ENCODE data around the gene RERE. TPM values are rescaled to one million over a fixed set of nuclear protein-coding genes. Genes with fewer than 3 reads are reported as not detected.

The RERE gene
- total RNA-seq, 2 donors from 2014 or later, result 95.0 to 102 TPM

GRCh38 chr1:8355439-8356255 is 461.8 kb downstream of the RERE start:
- DNase-seq, result peak in 1 of 2 donors; percentile 24
- intact Hi-C loops (cut with DNase I, micrococcal nuclease), result no loop called here
- no peak for ATAC-seq

DNA sequence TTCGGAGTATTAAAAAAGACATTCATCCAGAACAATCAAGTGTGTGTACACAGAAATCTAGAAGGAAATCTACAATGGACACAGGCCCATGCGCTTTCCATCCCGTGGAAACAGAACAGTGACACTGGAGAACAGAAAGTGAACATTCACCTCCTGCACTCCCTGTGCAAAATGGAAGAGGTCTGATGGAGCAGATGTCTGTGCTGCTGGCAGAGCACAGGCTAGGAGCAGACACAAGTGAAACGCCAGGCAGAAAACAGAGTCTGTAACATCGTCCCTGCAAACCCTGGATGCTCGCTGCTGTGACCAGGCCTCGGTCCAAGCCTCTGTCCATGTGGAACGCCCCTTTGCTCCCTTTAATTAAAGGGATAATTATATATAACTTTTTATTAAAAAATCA is 463.4 kb downstream of the RERE start:
- intact Hi-C loops (cut with DNase I, micrococcal nuclease), result loop anchor here in 1 of 2 donors (5.0 kb wide), 1 partner anchor 373 kb away; no protein-coding TSS in a partner anchor

DNA sequence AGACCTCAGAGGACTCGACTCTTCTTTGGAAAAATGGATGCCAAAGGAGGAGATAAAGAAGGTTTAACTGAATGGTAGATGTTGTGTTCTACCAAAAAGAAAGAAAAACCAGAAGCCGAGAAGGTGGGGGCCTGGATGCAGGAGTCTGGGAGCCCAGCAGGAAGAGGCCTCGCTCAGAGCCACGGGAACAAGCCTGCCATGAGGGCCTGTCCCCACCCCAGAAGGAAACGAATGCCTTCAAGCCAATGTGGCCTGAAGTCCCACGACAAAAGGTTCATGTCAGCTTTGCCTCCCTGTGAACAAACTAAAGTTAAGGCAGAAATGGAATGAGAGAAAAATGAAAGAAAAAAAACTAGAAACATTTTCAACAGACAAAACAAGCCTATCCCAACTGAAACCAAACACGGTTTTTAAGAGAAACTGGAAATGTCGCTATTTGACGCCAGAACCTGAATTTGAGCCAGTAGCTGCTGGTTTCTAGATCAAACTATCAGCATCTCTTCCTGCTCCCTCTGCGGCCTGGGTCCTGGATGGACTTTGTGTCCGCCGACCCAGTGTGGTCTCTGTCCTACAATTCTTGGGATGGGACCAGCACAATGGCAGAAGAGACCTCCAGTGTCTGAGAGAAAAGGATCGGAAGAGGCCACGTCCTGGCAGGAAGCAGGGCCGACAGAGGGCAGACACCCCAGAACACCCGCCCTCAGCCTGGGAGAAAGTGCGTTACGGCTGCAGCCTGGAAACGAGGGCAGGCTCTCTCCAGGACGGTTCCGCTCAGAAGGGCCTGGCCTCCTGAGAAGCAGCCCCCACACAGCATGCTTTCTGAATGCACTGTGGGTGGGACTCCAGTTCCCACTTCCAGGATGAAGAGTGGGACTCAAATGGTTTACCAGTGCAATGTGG is 464.3 kb downstream of the RERE start:
- ATAC-seq (no peak), DNase-seq (peak in 1 of 2 donors; percentile 24)
- intact Hi-C loops (cut with DNase I, micrococcal nuclease), result loop anchor here in 1 of 2 donors (5.0 kb wide), 1 partner anchor 374 kb away; no protein-coding TSS in a partner anchor

More for the DNA sequence above, 463.4 kb downstream of the RERE start:
- DNase-seq (peak in 1 of 2 donors; percentile 23), ATAC-seq (no peak)

DNA sequence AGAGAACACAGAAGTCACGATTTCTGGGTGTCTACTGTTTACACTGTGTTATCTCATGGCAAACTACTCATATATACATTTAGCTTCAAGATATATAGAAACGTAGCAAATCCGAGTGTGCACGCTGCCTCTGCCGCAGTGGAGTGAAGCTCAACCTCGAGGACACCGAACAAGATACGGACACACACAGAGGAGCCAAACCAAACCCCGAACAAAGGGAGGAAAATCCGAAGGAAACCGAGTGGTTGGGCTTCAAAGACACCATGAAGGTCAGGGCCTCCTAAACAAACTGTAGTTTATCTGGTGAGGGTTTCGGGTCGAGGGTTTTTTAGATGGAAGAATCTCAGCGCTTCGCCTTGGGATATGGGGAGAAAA is 465.0 kb downstream of the RERE start:
- intact Hi-C loops (cut with DNase I, micrococcal nuclease), result loop anchor here in 1 of 2 donors (5.0 kb wide), 1 partner anchor 375 kb away; no protein-coding TSS in a partner anchor
- ATAC-seq, result no peak
- DNase-seq, result no peak

- ATAC-seq, result peak; percentile 42
- peak in 1 of 2 donors; percentile 27 for DNase-seq
- intact Hi-C loops (cut with DNase I, micrococcal nuclease), result loop anchor here in 1 of 2 donors (5.0 kb wide), 1 partner anchor 375 kb away; no protein-coding TSS in a partner anchor
Measured at GRCh38 chr1:8351693-8352470, 465.6 kb downstream of the RERE start.

GRCh38 chr1:8350914-8351684 is 466.3 kb downstream of the RERE start:
- peak; percentile 12 for ATAC-seq
- intact Hi-C loops (cut with DNase I, micrococcal nuclease), result loop anchor here in 1 of 2 donors (5.0 kb wide), 1 partner anchor 376 kb away; no protein-coding TSS in a partner anchor
- peak in 1 of 2 donors; percentile 24 for DNase-seq

DNA sequence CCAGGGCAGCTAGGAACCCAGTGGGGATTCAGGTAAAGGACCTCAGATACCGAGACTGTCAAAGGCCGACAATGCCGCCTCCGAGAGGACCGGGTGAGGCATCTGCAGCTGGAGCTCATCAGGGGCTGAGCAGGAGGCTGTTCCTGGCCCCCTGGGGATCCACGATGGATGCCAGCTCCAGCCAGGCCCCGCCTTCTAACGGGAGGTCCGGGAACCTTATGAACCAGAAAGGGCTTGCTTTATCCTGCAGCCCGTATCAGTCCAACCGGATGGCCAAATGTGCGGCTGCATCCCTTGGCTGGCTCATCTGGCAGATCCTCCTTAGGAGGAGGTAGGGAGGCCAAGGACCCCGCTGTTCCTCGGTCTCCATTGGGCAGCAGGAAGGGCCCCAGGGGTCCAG is 467.5 kb downstream of the RERE start:
- peak; percentile 3 for ATAC-seq
- DNase-seq, result peak in 1 of 2 donors; percentile 32
- intact Hi-C loops (cut with DNase I, micrococcal nuclease), result loop anchor here (5.0 to 10.0 kb wide), 3 partner anchors 335 to 377 kb away; no protein-coding TSS in a partner anchor

DNA sequence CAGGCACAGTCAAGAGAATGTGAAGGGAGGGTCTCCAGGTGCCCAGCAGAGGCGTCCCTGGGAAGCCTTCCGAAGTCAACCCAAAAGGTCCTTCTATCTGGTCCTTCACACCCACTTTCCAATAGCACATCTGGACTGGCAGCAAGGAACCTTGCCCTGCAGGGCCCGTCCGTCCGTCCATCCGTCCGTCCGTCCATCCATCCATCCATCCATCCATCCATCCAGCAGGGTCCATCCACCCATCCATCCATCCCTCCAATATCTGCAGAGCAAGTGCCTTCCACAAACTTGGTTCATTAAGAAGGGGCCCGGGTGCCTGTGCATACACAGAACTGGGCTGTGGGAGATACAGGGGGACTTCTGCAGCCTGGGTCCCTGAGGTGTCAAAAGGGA is 468.0 kb downstream of the RERE start:
- no peak for ATAC-seq
- no peak for DNase-seq
- intact Hi-C loops (cut with DNase I, micrococcal nuclease), result loop anchor here (5.0 to 10.0 kb wide), 2 partner anchors 335 to 367 kb away; no protein-coding TSS in a partner anchor

DNA sequence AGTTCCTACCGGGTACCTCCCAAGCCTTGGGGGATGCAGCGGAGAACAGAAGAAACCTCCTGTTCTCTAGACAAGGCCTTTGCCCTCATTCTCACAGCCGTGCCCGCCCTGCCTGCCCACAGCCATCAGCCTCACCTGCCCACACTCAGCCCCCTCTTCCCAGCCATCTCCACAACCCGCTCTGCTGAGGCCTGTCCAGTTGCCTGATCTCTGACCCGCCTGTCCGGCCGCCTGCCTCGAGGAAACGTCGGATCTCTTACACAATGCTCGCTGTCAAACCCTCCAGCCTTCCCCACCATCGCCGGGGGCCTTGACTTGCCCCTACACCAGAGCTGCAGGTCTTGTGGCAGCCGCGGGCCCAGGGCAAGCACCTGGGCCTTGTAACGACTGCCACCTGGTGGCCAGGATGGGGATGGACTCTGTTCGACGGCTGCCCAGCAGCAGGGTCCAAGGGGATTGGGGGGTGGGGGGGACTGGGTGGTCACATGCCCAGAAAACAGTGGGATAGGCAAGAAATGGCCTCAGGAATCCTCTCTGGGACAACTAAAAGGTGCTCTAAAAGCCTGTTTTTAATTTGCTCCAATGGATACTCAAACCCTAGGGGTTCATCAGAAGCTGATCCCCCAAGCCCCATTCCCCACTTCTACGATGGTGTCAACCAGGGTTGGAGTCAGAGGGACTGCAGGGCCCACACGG is 468.5 kb downstream of the RERE start:
- DNase-seq (peak; percentile 46 to 73), ATAC-seq (peak; percentile 70)
- intact Hi-C loops (cut with DNase I, micrococcal nuclease), result loop anchor here (5.0 to 10.0 kb wide), 2 partner anchors 334 to 367 kb away; no protein-coding TSS in a partner anchor

DNA sequence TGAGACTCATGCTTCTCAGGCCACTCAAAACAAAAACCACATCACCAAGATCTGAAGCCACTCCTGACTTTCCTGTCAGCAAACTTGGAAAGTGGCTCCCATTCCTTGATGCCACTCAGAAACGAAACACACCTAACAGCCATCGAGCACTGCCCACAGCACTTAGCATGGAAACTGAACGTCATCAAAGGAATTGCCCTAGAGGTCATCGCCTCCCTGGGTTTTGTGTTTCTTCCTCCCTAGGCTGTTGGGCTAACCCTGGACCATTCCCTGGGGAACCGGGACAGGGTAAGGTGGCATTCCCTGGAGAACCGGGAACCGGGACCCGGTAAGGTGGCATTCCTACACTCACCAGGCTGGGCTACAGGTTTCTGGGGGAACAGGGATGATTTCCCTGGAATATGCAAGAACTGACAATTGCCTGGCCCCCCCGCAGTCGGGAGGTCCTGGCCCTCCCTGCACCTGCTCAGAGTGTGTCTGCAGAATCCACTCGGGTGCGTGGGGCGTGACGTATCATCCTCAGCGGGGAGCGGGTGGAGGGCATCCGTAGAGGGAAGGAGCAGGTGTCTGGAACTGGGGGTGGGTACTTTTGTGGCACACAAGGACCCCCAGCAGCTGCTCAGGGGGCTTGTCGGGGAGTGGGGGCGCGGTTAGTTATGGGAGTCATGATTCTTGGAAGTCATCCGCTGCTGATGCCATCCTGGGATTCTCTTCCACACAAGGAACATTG is 469.2 kb downstream of the RERE start:
- ATAC-seq (no peak), DNase-seq (peak in 1 of 2 donors; percentile 28)
- intact Hi-C loops (cut with DNase I, micrococcal nuclease), result loop anchor here (5.0 to 10.0 kb wide), 2 partner anchors 333 to 366 kb away; no protein-coding TSS in a partner anchor

DNA sequence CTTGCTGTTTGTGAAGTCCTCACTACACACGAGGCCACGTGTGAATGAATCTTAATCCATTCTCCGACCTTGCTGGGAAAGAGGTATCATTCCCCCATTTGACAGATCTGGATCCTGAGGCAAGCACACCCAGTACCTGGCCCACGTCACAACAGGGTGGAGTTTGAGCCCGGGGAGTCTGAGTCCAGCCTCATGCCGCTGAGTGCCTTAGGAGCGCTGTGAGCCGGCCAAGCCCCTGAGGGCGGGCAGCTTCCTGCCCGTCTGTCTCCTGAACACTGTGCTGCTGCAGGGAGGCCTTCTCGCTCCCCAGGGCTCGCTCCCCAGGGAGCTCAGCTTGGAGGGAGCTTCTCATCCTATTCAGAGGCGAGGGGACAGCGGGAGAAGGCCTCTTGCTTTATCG is 469.8 kb downstream of the RERE start:
- ATAC-seq, result no peak
- DNase-seq, result no peak
- intact Hi-C loops (cut with DNase I, micrococcal nuclease), result loop anchor here (5.0 to 10.0 kb wide), 2 partner anchors 333 to 365 kb away; no protein-coding TSS in a partner anchor

DNA sequence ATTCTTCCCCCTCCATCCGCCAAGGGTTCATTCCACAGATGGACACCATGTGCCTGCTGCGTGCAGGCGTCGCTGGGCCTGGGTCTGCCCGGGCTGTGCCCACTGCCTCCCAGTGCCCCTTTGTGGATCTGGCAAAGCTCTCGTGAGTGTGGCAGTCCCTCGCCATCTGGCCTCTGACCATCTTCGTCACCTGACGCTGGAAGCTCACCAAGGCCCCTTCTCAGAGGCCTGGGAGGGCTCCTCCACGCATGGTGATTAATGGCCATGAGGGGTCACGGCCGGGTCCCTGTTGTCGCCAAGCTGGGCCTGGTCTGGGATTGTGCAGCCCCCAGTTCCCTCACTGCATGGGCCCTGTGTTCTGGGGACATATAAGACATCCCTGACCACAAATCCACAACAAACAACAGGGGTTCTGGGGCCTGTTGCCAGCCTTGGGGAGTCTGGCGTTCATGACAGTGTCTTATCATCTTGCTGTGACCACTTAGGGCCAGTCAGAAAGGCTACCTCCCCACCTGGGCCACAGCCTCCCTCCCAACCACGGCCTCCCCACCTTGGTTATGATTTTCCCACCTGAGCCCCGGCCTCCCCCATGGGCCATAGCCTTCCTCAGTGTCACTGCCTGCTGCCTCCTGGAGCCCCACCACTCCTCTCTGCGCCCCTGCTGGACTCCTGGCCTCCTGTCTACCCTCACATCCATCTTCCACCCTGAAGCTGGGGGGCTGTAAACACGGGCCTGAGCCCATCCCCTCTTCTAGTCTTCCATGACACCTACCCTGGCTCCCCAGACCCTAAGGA is 471.6 kb downstream of the RERE start:
- DNase-seq (no peak), ATAC-seq (no peak)
- intact Hi-C loops (cut with DNase I, micrococcal nuclease), result loop anchor here (5.0 to 10.0 kb wide), 2 partner anchors 331 to 364 kb away; no protein-coding TSS in a partner anchor

- DNase-seq, result no peak
- intact Hi-C loops (cut with DNase I, micrococcal nuclease), result loop anchor here (5.0 to 10.0 kb wide), 2 partner anchors 330 to 363 kb away; no protein-coding TSS in a partner anchor
- no peak for ATAC-seq
Measured at GRCh38 chr1:8344893-8345507, 472.4 kb downstream of the RERE start.

- ATAC-seq, result peak; percentile 45
- DNase-seq, result peak in 1 of 2 donors; percentile 57
- intact Hi-C loops (cut with DNase I, micrococcal nuclease), result loop anchor here (10.0 kb wide), 1 partner anchor 329 kb away; no protein-coding TSS in a partner anchor
Measured at GRCh38 chr1:8343464-8344001, 473.9 kb downstream of the RERE start.
